ENCODE results near the gene SLC15A2.
"Not testable (repeated sequence)": the region's sequence is repeated elsewhere in the genome, so short reads cannot be mapped to it uniquely, and the experiment has no call there.

Gene SLC15A2, protein sequence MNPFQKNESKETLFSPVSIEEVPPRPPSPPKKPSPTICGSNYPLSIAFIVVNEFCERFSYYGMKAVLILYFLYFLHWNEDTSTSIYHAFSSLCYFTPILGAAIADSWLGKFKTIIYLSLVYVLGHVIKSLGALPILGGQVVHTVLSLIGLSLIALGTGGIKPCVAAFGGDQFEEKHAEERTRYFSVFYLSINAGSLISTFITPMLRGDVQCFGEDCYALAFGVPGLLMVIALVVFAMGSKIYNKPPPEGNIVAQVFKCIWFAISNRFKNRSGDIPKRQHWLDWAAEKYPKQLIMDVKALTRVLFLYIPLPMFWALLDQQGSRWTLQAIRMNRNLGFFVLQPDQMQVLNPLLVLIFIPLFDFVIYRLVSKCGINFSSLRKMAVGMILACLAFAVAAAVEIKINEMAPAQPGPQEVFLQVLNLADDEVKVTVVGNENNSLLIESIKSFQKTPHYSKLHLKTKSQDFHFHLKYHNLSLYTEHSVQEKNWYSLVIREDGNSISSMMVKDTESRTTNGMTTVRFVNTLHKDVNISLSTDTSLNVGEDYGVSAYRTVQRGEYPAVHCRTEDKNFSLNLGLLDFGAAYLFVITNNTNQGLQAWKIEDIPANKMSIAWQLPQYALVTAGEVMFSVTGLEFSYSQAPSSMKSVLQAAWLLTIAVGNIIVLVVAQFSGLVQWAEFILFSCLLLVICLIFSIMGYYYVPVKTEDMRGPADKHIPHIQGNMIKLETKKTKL

DNA sequence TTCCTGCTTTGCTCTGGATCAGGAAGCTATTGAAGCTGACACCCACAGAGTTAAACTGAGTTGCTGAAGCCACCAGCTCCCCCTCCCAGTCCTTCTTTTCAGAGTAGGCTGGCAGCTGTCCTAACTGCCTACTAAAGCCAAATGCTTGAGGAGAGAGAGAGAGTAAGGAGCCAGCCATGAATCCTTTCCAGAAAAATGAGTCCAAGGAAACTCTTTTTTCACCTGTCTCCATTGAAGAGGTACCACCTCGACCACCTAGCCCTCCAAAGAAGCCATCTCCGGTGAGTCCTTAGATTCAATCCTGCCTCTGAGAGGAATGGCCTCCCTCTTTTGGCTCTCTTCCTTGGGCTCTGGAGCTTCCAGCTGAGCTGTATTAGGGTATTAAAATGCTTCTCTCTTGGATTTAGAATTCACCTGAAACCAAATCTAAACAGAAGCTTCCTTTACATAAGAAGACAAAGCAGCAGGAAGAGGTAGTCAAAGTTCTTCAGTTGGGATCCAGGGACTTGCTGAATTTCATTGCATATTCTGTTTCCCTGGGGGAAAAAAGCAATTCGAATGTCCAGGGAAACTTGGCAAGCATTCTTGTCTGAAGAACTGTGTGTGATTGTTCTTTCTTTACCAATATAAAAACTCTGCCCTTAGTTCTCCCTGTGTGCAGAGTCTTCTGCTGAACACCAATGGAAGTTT, at the start of gene SLC15A2:
Gene SLC15A2 (plus strand): TSS at position 101 of the 690 bp plus-strand sequence. CDS start 76 bp downstream, at position 177.
- DNase-seq, result no peak

GRCh38 chr3:121844892-121845291, 49.3 kb upstream of the SLC15A2 start:
- DNase-seq, result no peak

DNA sequence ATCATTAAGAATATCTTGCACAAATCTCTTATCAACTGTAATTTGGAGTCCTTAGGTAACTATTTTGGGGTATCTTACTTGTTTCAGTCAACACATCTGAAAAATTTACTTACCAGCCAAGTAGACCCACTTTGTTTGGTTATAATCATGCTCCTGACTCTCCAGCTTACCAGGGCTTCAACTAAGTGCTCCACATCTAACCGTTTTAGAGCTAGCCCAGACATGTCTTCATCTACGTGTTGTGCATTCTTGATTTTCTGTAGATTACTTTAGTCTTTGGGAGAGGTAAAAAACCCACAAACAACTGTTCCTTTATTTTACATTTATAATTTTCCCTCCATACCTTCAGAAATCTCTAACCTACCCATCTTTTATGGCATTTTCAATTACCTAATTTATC, 41.9 kb upstream of the SLC15A2 start:
- no peak for DNase-seq

- peak in 1 of 2 experiments; percentile 32 for DNase-seq
Measured at GRCh38 chr3:121855555-121855954, 38.6 kb upstream of the SLC15A2 start.

- not testable (repeated sequence) for DNase-seq
Measured at GRCh38 chr3:121857778-121858177, 36.4 kb upstream of the SLC15A2 start.

GRCh38 chr3:121863247-121863646, 31.0 kb upstream of the SLC15A2 start:
- DNase-seq, result not testable (repeated sequence)

GRCh38 chr3:121863801-121864200, 30.4 kb upstream of the SLC15A2 start:
- DNase-seq, result no peak

GRCh38 chr3:121869736-121870135, 24.5 kb upstream of the SLC15A2 start:
- DNase-seq, result no peak

- no peak for DNase-seq
Measured at GRCh38 chr3:121870717-121871116, 23.5 kb upstream of the SLC15A2 start.

- DNase-seq, result no peak
Measured at GRCh38 chr3:121871430-121871829, 22.8 kb upstream of the SLC15A2 start.

- DNase-seq, result no peak
Measured at GRCh38 chr3:121878411-121878810, 15.8 kb upstream of the SLC15A2 start.

GRCh38 chr3:121883507-121883906, 10.7 kb upstream of the SLC15A2 start:
- no peak for DNase-seq

- no peak for DNase-seq
Measured at GRCh38 chr3:121885386-121885785, 8.8 kb upstream of the SLC15A2 start.

DNA sequence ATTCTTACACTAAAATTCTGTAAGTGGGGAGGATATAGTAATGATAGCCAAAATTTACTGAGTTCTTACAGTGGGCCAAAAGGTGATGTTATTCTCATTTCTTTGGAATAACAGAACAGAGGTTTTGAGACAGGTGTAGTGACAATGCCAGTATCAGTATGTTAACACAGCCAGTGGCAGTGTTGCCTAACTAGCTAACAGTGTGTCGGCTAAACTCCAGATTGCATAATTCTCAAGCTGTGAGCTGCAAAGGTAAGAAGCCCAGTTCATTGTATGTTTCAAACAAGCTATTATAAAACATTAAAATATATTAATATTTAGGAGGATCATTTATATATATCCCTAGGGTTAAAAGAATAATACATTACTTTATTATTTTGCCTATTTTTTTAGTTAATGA, 920 bp downstream of the SLC15A2 start:
- DNase-seq, result no peak

DNA sequence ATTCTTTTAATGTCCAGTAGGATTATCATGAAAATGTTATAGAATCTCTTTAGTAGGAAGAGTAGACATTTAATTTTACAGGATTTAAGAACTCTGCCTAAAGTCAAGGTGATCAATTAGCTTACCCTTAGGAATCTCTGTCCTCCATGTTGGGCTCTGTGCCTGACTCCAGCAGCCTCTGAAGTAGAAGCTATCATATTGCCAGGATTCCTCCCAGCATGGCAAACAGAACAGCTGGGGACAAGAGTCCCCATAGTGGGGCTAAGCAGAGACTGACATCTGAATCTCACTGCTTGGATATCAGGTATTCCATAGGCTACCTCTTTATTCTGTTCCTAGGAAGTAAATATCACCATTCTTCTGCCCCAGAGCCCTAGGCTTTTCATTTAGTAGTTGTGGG, 1.5 kb downstream of the SLC15A2 start:
- no peak for DNase-seq

DNA sequence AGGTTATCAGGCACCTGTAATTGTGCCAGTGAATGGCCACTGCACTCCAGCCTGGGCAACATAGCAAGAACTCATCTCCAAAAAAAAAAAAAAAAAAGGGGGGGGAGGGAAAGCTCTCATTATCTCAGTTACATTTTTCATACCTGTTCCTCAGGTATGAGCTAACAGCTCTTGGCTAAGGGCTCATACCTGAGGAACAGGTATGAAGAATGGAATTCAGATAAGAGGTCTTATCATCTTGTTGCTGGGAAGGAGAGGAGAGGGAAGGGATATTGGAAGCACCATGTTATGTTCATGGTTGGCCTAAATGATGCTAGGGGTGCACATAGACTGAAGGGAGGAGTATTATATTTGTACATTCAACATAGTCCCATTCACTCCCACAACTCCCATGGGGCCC, 2.6 kb downstream of the SLC15A2 start:
- no peak for DNase-seq

DNA sequence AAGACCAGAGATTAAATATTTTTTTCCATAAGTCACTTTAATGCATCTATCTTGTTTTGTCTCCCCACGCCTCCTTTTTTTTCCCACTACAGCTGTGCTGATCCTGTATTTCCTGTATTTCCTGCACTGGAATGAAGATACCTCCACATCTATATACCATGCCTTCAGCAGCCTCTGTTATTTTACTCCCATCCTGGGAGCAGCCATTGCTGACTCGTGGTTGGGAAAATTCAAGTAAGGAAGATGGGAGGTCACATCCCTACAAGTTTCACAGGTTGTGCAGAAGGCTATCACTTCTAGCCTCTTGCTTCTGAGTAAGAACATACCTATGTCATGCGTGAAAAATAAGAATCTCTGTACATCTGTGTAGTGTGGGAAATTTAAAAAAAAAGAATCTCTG, 3.1 kb downstream of the SLC15A2 start:
- DNase-seq, result no peak

- DNase-seq, result no peak
Measured at GRCh38 chr3:121913305-121913990, 19.2 kb downstream of the SLC15A2 start.

DNA sequence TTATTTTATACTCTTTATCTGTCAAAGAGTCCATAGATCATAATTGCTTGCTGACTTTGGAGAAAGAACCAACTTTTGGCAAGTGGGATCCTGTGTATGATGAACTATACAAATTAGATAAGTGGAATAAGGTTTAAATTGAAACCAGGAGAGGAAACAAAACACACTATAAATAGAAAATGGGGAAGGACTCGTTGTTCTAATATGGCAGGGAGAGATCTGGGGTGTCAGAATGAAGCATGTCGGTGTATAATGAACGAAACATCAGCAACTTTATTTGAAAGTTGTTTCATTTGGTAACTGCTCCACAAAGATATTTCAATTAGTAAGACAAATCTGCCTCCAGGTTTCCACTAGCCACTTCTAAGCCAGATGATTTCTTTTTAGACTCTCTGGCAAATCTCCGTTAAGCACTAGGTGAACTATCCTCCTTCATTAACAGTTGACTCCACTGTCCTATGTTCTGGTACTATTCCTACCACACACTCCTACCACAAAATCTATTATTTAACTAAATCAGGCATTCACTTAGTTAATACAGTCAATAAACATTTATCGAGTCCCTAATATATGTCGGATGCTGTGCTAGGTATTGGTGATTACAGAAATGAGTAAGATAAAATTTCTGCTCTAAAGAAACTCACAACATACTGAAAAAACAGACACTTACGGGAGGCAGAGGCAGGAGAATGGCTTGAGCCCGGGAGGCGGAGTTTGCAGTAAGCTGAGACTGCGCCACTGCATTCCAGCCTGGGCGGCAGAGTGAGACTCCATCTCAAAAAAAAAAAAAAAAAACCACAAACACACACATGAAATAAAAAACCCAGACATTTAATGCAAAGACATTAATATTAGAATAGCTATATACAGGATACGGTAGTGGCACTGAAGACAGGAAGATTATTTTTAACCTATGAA, 20.1 kb downstream of the SLC15A2 start:
- no peak for DNase-seq

DNA sequence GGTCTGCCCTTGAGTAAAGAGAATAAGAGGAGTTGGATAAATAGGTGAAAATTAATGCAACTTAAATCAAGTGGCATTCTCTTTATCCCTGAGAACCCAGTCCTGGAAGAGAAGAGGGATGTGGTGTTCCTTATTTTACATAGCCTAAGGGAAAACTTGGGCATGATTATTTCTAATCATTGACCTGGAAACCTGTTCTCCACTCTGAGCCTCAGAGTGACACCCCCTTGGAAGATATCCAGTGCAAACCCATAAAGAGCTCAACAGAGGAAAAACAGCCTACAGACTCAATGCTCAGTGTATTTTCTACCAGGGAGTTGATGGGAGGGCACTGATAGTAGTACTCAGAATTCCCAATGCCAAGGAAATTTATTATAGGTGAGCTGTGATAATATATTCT, 22.0 kb downstream of the SLC15A2 start:
- peak in 1 of 2 experiments; percentile 11 for DNase-seq

DNA sequence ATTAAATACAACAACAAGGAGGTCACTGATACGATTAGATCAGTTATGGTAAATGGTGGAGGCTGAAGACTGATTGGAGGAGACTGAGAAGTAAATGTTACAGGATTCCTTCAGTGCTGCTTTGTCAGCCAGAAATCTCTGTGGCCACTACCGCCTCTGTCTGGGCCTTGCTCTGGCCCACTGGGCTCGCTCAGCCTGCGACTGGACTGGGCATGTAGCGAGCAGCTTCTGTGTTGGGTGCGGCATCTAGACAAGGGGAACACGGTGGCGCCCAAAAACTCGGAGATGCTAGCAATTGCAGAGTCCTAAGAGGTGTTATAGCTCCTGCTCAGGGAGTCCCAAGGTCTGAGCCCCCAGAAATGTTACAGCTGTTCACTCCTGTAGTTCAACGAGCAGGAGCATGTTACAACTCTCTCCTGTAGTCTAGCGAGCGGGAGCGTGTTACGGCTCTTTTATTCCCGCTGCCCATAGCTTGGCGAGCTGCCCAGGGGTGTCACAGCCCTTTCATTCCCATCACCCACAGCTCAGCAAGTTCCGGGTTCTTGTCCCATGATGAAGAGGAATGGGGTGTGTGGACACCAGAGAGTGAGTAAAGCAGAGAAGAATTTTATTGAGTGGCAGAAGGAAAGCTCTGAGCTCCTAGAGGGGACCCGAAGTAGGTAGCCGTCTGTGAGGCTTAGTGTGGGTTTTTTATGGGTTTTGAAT, 24.7 kb downstream of the SLC15A2 start:
- DNase-seq, result no peak

Measured in NCI-H2081 (cell line).